ENCODE data around the gene PKHD1.

The PKHD1 gene

DNA sequence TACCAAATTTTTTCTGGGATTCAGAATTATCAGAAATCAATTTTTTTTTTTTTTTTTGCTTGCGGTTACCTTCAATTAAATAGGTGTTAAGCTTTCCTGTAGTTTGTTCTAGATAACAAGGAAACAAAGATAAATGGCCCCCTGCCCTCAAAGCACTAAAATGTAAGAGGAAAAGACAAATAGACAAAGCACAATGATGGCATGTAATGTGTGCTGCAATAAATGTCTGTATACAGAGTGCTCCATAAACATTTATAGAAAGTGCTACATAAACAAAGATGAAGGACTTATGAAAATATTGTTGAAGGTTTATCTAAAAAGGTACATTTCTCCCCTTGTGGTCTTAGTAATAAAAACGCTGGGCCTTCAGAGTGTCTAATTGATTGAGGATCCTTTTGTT lies 384.6 kb downstream of the PKHD1 start:
- H3K4me2 ChIP-seq, result no peak overlapping the region

GRCh38 chr6:51684603-51685002 lies 402.8 kb downstream of the PKHD1 start:
- peaks cover 9% of the 10 kb centered on the region for H3K4me1 ChIP-seq
- H3K27ac ChIP-seq, result no peak overlapping the region
- H3K27me3 ChIP-seq, result no peaks in the 10 kb centered on the region
- H3K36me3 ChIP-seq, result no peaks in the 10 kb centered on the region
- no peak for TF ChIP-seq Cebpa-rat (IDR thresholded peaks at IDR 0.05)
- no peak overlapping the region for H3K9ac ChIP-seq
- no peaks in the 10 kb centered on the region for H3K9me3 ChIP-seq
- no peak overlapping the region for H3K4me3 ChIP-seq
- no peak overlapping the region for H3K4me2 ChIP-seq
- no peaks in the 10 kb centered on the region for H4K20me1 ChIP-seq

More for the DNA sequence above, 384.6 kb downstream of the PKHD1 start:
- Histone ChIP-seq H3K9ac (no peak overlapping the region), H3K36me3 (no peaks in the 10 kb centered on the region), H3K9me3 (no peaks in the 10 kb centered on the region), H3K4me3 (no peak overlapping the region), H4K20me1 (no peaks in the 10 kb centered on the region), H3K27ac (no peak overlapping the region), H3K4me1 (no peaks in the 10 kb centered on the region), H3K27me3 (no peaks in the 10 kb centered on the region)
- TF ChIP-seq Cebpa-rat (IDR thresholded peaks at IDR 0.05), result no peak

DNA sequence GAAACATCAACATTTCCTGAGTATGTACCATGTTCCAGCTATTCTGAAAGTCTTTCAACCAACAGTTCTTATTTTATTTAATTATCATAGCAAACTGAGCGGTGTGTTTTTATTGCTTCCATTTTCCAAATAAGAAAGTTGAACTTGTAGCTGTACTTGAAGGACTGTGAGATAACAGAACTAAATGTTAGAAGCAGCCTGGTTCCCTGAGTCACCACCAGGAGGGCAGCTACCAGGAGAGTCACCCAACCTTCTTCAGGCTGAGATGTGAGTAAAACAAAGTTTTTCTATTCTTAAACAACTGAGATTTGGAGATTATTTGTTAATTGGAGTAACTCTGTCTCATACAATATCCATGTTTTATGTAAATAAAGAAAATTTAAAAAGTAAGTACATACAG lies 403.4 kb downstream of the PKHD1 start:
- no peaks in the 10 kb centered on the region for H4K20me1 ChIP-seq
- H3K36me3 ChIP-seq, result no peaks in the 10 kb centered on the region
- no peak for TF ChIP-seq Cebpa-rat (IDR thresholded peaks at IDR 0.05)
- no peaks in the 10 kb centered on the region for H3K27me3 ChIP-seq
- H3K27ac ChIP-seq, result no peak overlapping the region
- no peak overlapping the region for H3K4me3 ChIP-seq
- no peak overlapping the region for H3K4me2 ChIP-seq
- no peaks in the 10 kb centered on the region for H3K9me3 ChIP-seq
- H3K4me1 ChIP-seq, result peaks cover 9% of the 10 kb centered on the region
- H3K9ac ChIP-seq, result no peak overlapping the region

DNA sequence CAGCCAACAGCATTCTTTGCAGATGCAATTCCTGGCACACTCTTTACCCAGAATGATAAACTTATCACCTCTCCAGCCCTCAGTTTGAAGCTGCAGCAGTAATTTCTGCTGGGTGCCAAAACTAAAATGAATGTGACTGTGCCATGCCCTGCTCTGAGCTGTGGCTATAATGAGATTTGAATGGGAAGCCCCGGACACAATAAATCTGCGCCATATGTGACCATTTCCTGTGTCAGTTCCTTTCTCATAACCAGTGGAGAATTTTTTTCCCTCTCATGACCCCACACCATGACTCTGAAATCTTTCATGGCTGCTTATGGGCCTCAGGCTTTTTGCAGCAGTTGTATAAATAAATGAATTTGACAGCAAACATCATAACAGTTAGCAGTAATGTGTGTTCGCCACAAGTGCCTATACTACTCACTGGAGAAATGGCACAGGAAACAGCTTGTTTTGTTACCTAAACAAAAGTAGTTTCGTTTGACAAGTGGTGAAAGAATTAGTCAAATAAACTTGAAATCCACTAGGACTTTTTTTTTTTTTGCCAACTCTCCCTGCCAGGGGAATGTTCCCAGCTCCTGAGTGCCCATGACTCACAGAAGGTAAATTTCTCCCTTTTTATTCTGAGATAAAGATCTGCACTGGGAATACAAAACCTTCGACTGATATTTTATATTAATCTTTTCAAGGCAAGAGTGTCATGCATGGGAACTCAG lies 408.4 kb downstream of the PKHD1 start:
- Histone ChIP-seq H3K4me1 (peaks cover 9% of the 10 kb centered on the region), H3K27me3 (no peaks in the 10 kb centered on the region), H3K9ac (no peak overlapping the region), H3K4me2 (no peak overlapping the region), H3K36me3 (no peaks in the 10 kb centered on the region), H4K20me1 (no peaks in the 10 kb centered on the region), H3K4me3 (no peak overlapping the region), H3K9me3 (no peaks in the 10 kb centered on the region), H3K27ac (no peak overlapping the region)
- no peak for TF ChIP-seq Cebpa-rat (IDR thresholded peaks at IDR 0.05)

GRCh38 chr6:51678274-51678673 lies 409.1 kb downstream of the PKHD1 start:
- Histone ChIP-seq H4K20me1 (no peaks in the 10 kb centered on the region), H3K27me3 (no peaks in the 10 kb centered on the region), H3K9ac (no peak overlapping the region), H3K36me3 (no peaks in the 10 kb centered on the region), H3K27ac (no peak overlapping the region), H3K4me2 (no peak overlapping the region), H3K4me3 (no peak overlapping the region), H3K4me1 (peaks cover 9% of the 10 kb centered on the region), H3K9me3 (no peaks in the 10 kb centered on the region)
- TF ChIP-seq Cebpa-rat (IDR thresholded peaks at IDR 0.05), result no peak

- H3K9ac ChIP-seq, result no peak overlapping the region
- H3K9me3 ChIP-seq, result no peaks in the 10 kb centered on the region
- no peak for TF ChIP-seq Cebpa-rat (IDR thresholded peaks at IDR 0.05)
- H3K4me3 ChIP-seq, result no peak overlapping the region
- H3K27me3 ChIP-seq, result no peaks in the 10 kb centered on the region
- H3K27ac ChIP-seq, result no peak overlapping the region
- H3K4me2 ChIP-seq, result no peak overlapping the region
- no peaks in the 10 kb centered on the region for H4K20me1 ChIP-seq
- no peaks in the 10 kb centered on the region for H3K4me1 ChIP-seq
- no peaks in the 10 kb centered on the region for H3K36me3 ChIP-seq
These were observed 411.5 kb downstream of the PKHD1 start for GRCh38 chr6:51675922-51676275.

DNA sequence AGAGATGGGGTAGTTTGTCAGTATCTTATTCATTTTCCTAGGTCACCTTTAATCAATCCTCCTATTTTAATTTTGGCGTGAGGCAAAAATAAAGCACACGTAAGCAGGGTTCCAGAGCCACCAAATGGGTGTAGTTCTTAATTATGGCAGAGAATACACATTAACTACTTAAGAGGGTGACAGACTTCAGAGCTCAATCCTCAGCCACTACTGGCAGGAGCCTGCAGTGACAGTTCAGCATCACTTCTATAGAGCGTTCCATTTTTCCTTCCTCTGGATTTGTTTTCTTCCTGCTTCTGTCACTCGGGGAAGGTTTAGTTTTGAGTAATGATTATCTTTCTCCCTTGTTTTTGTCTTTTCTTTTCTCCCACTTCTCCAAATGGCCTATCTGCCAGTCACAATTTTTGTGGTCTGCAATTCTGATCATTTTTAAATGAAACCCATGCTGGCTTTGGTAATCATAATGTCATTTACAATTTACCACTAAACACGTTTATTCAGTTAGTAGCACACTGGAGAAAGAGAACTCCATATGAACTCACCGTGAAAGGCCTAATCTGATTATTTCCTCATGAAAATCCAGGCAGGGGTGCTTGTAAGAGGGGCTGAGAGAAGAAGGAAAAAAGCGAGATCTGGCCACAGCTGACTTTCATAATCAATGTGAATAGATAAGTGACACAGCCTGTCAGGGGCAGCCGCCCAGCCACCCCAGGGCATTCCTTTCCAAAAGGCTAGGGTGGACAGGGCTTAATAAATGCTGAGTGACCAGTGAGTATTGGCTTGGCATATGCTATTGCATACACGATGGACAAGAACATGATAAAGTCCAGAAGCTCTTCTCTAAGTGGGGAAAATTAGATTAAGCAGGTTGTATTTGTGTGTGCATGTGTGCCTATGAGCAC lies 412.1 kb downstream of the PKHD1 start:
- no peaks in the 10 kb centered on the region for H3K36me3 ChIP-seq
- no peak overlapping the region for H3K9ac ChIP-seq
- no peaks in the 10 kb centered on the region for H4K20me1 ChIP-seq
- TF ChIP-seq Cebpa-rat (IDR thresholded peaks at IDR 0.05), result no peak
- H3K4me3 ChIP-seq, result no peak overlapping the region
- no peaks in the 10 kb centered on the region for H3K9me3 ChIP-seq
- no peak overlapping the region for H3K4me2 ChIP-seq
- no peak overlapping the region for H3K27ac ChIP-seq
- H3K27me3 ChIP-seq, result no peaks in the 10 kb centered on the region
- H3K4me1 ChIP-seq, result no peaks in the 10 kb centered on the region

DNA sequence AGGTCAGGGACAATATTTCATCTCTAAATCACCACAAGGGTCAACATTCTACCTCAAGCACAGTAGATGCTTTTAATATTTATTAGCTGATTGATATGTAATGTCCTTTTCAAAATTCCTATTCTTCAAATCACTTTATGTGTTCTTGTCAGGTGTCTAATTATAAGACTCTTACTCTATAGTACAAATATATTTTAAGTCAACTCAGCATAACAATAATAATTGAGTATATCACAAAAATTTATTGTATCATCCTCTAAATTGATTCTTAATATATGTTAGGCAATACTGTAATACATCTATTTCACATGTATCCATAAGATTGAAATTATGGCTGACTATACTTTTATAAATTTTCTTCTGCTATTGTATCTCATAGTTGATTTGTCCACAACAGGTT lies 423.9 kb downstream of the PKHD1 start:
- Histone ChIP-seq H3K9ac (no peak overlapping the region), H3K4me3 (no peak overlapping the region), H4K20me1 (no peaks in the 10 kb centered on the region), H3K27me3 (no peaks in the 10 kb centered on the region), H3K36me3 (no peaks in the 10 kb centered on the region), H3K9me3 (no peaks in the 10 kb centered on the region), H3K4me2 (no peak overlapping the region), H3K27ac (no peak overlapping the region), H3K4me1 (no peaks in the 10 kb centered on the region)
- TF ChIP-seq Cebpa-rat (IDR thresholded peaks at IDR 0.05), result no peak

GRCh38 chr6:51660767-51661166 lies 426.6 kb downstream of the PKHD1 start:
- H4K20me1 ChIP-seq, result no peaks in the 10 kb centered on the region
- no peaks in the 10 kb centered on the region for H3K9me3 ChIP-seq
- H3K9ac ChIP-seq, result no peak overlapping the region
- no peaks in the 10 kb centered on the region for H3K4me1 ChIP-seq
- no peak overlapping the region for H3K4me2 ChIP-seq
- no peak overlapping the region for H3K27ac ChIP-seq
- no peak overlapping the region for H3K4me3 ChIP-seq
- no peaks in the 10 kb centered on the region for H3K36me3 ChIP-seq
- no peaks in the 10 kb centered on the region for H3K27me3 ChIP-seq
- no peak for TF ChIP-seq Cebpa-rat (IDR thresholded peaks at IDR 0.05)

- Histone ChIP-seq H4K20me1 (no peaks in the 10 kb centered on the region), H3K9ac (no peak overlapping the region), H3K4me3 (no peak overlapping the region), H3K9me3 (no peaks in the 10 kb centered on the region), H3K4me2 (no peak overlapping the region), H3K27ac (no peak overlapping the region), H3K27me3 (no peaks in the 10 kb centered on the region), H3K36me3 (no peaks in the 10 kb centered on the region), H3K4me1 (no peaks in the 10 kb centered on the region)
- TF ChIP-seq Cebpa-rat (IDR thresholded peaks at IDR 0.05), result no peak
These were observed 429.9 kb downstream of the PKHD1 start for GRCh38 chr6:51657491-51657890.
